NCI-H1417 (cell line): ENCODE measurements around the gene FCMR.
A peak's percentile ranks its signal among the peaks of the same experiment; 100 is the strongest.

Experiments used
- DNase-seq, 3 experiments: peaks; one replicate each; lab custom pipeline; 2025; lab: John Stamatoyannopoulos, UW

Gene FCMR

DNA sequence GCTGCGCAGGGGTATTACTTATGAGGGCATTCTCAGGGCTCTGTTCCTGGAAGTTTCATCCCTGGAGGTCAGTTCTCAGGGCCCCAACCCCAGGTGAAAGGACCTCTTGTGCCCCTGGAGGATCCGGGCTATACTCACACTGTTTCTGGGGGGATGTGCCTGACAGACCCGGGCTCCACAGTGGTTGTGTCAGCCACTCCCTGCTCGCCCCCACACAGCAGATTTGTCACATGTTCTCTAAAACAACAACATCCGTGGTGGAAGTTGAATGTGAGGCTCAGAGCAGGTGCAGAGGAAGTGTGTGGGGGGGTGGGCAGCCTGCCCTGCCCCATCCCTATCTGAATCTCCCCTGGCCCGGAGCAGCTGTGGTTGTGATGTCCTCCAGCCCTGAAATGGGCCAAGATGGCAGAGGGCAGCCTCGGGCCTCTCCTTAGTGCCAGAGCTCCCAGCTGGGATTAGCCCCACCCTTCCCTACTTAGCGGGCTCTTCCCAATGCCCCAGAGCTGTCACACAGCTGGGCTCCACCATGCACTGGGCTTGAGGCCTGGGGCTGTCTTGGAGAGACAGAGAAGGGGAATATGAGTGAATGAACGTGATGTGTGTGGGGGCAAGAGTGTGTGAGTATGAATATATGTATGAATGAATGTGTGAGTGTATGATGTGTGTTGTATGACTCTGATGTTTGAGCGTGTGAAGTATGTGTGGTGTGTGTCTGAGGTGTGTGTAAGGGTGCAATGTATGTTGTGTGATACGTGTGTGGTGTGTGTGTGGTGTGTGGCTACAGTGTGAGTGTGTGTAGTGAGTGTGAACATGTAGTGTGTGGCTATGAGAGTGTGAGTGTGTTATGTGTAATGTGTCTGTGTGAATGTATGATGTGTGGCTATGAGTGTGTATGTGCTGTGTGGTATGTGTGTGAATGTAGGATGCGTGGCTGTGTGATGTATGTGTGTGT lies 1.5 kb upstream of the FCMR start:
- DNase-seq: no peak

- DNase-seq: no peak
These were observed 783 bp upstream of the FCMR start for GRCh38 chr1:206922524-206922923.

GRCh38 chr1:206918076-206918475 lies 3.7 kb downstream of the FCMR start:
- no peak for DNase-seq

- no peak for DNase-seq
These were observed 5.6 kb downstream of the FCMR start for GRCh38 chr1:206916000-206916709.

GRCh38 chr1:206915030-206915735 lies 6.6 kb downstream of the FCMR start:
- DNase-seq: peak in 1 of 3 experiments; percentile 18

GRCh38 chr1:206913766-206914537 lies 7.8 kb downstream of the FCMR start:
- DNase-seq: no peak

- DNase-seq: peak; percentile 77 to 98 (median 93)
These were observed 9.2 kb downstream of the FCMR start for GRCh38 chr1:206912445-206913095.

- peak; percentile 14 to 71 (median 70) for DNase-seq
These were observed 10.6 kb downstream of the FCMR start for GRCh38 chr1:206911064-206911663.

GRCh38 chr1:206909883-206910318 lies 11.8 kb downstream of the FCMR start:
- DNase-seq: no peak

GRCh38 chr1:206909161-206909882 lies 12.4 kb downstream of the FCMR start:
- peak; percentile 85 to 88 (median 87) for DNase-seq

- DNase-seq: no peak
These were observed 13.7 kb downstream of the FCMR start for GRCh38 chr1:206908038-206908437.

GRCh38 chr1:206907304-206907991 lies 14.3 kb downstream of the FCMR start:
- DNase-seq: peak in 1 of 3 experiments; percentile 29

GRCh38 chr1:206905295-206906164 lies 16.2 kb downstream of the FCMR start:
- no peak for DNase-seq

GRCh38 chr1:206904423-206905142 lies 17.2 kb downstream of the FCMR start:
- DNase-seq: no peak

- DNase-seq: no peak
These were observed 18.1 kb downstream of the FCMR start for GRCh38 chr1:206903687-206904086.

GRCh38 chr1:206902702-206903101 lies 19.0 kb downstream of the FCMR start:
- no peak for DNase-seq

DNA sequence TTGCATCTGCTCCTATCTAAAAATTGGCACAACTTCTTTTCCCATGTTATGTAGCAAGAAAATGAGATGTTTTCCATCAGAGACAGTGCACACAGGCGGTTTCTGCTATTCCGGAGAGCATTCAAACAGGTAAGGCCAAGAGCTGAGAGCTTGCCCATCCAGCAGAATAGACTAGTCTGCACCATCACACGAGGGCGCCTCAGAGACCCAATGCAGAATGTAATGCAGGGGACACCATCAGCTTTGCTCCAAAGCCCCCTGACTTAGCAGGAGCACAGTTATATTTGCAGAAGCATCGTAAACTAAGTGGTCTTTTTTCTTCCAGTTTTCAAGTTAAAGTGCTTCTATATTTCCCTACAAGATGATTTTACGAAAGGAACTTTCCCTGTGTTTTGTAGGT lies 19.8 kb downstream of the FCMR start:
- no peak for DNase-seq

- DNase-seq: no peak
These were observed 21.6 kb downstream of the FCMR start for GRCh38 chr1:206900149-206900548.
